HCT116 (cell line): Measurements from ENCODE around the gene SLC10A3.

Source experiments
- ATF3 ChIP-seq: IDR thresholded peaks from 2 replicates; pipeline ENCODE4 v1.6.1; 2012
- CEBPB ChIP-seq: IDR thresholded peaks from 2 replicates; pipeline ENCODE4 v1.6.1; 2012; ENCODE audit warnings: low read depth
- CTCF ChIP-seq, 3 experiments: fragments of 200-600 bp in 1 of 3; sonication (generic) in 1 of 3; IDR thresholded peaks in 2 of 3; conservative IDR thresholded peaks in 1 of 3; 2 replicates each; pipeline ENCODE4 v1.5.1; 2012 to 2017; ENCODE audit warnings: low read depth in 2 of 3, low read length in 2 of 3, antibody characterized with exemption in 1 of 3, borderline replicate concordance in 1 of 3, control low read depth in 1 of 3, mild to moderate bottlenecking in 1 of 3, mixed read lengths in 1 of 3, mixed run types in 1 of 3, moderate library complexity in 1 of 3; ENCODE audit not compliant: insufficient read depth in 1 of 3
- EGR1 ChIP-seq: IDR thresholded peaks from 2 replicates; pipeline ENCODE4 v1.6.1; 2012; ENCODE audit warnings: low read depth
- EZH2 ChIP-seq: fragments of 200-600 bp; sonication (generic); IDR thresholded peaks from 2 replicates; pipeline ENCODE4 v1.6.1; 2017; ENCODE audit warnings: antibody characterized with exemption, mixed run types
- MAX ChIP-seq: IDR thresholded peaks from 2 replicates; pipeline ENCODE4 v1.6.1; 2012
- POLR2A ChIP-seq: IDR thresholded peaks from 2 replicates; pipeline ENCODE4 v1.7.0; 2011; ENCODE audit warnings: borderline replicate concordance; ENCODE audit not compliant: insufficient read depth, insufficient read length; ENCODE audit errors: extremely low read depth
- POLR2AphosphoS5 ChIP-seq: IDR thresholded peaks from 2 replicates; pipeline ENCODE4 v1.6.1; 2011; ENCODE audit warnings: mild to moderate bottlenecking, low read depth, low read length, moderate library complexity
- RAD21 ChIP-seq: IDR thresholded peaks from 2 replicates; pipeline ENCODE4 v1.6.1; 2012; ENCODE audit warnings: low read depth, mild to moderate bottlenecking
- SIN3A ChIP-seq: IDR thresholded peaks from 2 replicates; pipeline ENCODE4 v1.6.1; 2012; ENCODE audit warnings: low read depth
- YY1 ChIP-seq: IDR thresholded peaks from 2 replicates; pipeline ENCODE4 v1.6.1; 2011; ENCODE audit warnings: low read length, low read depth, moderate library complexity, mild to moderate bottlenecking; ENCODE audit not compliant: insufficient replicate concordance; ENCODE audit errors: extremely low read depth
- ZNF274 ChIP-seq: fragments of 200-500 bp; sonication (Bioruptor generic); IDR thresholded peaks from 2 replicates; pipeline ENCODE4 v1.6.1; 2014; ENCODE audit warnings: mild to moderate bottlenecking, low read depth, low read length, inconsistent platforms

- TF ChIP-seq CTCF (IDR thresholded peaks at IDR 0.05 in 2 of 3, conservative IDR thresholded peaks at IDR 0.05 in 1 of 3; ENCODE audit: borderline replicate concordance in 1 of 3, insufficient read depth in 1 of 3, low read depth in 2 of 3, low read length in 2 of 3), result no peak
- TF ChIP-seq MAX, result no peak
- TF ChIP-seq EGR1, result no peak
- TF ChIP-seq YY1, result no peak
- no peak for TF ChIP-seq POLR2AphosphoS5
- TF ChIP-seq CEBPB, result no peak
- TF ChIP-seq ZNF274, result no peak
- no peak for TF ChIP-seq EZH2
- no peak for TF ChIP-seq SIN3A
- TF ChIP-seq RAD21, result no peak
- TF ChIP-seq POLR2A, result no peak
- TF ChIP-seq ATF3, result no peak
Observed at GRCh38 chrX:154467556-154467955, 22.9 kb downstream of the SLC10A3 start.
